ENCODE results near the gene SRGAP2.
"Not testable (repeated sequence)": the region's sequence is repeated elsewhere in the genome, so short reads cannot be mapped to it uniquely, and the experiment has no call there.

The SRGAP2 gene

DNA sequence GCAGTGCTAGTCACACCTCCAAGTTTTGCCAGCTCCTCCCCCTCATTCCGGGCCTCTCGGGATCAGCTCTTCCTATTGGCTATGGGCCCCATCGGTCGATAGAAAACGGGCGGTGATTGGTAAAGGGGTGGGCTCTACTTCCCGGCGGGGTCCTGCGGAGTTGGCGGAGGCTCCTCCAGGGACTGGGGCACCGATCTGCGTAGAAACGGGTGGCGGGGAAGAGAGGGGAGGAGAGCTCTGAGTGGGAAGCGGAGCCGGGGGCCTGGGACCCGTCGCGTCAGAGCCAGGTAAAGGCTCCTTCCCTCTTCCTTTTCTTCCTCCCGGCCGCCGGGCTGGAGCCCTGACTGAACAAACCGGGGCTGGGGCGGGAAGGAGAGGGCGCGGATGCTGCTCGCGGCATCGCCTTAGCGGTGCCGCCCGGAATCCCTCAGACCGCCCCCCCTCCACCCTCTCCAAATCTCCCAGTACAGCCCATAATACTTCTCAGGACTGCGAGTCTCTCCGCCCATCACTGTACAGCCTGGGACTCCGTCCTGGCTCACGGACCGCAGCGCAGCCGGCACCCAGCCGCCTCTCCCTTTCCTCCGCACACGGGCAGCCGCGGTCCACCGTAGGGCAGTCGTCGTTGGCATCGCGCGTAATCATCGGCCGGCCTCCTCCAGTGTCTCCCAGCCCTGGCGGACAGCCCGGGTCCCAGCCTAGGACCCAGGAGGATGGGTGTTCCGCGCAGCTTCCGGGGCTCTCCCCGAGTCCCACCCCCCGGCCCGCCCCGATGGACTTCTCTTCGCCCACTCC, at the start of gene SRGAP2:
Gene SRGAP2, plus strand, starts transcription at position 178 of the 795 bp plus-strand sequence. CDS start 2,430 bp downstream, outside the sequence.
- peak in 8 of 14 donors; percentile 19 to 74 (median 40) for DNase-seq

- DNase-seq, result not testable (repeated sequence)
Measured at GRCh38 chr1:206167350-206168029, 35.9 kb upstream of the SRGAP2 start.

- not testable (repeated sequence) for DNase-seq
Measured at GRCh38 chr1:206169794-206170193, 33.5 kb upstream of the SRGAP2 start.

GRCh38 chr1:206173110-206173719, 30.1 kb upstream of the SRGAP2 start:
- DNase-seq, result not testable (repeated sequence)

DNA sequence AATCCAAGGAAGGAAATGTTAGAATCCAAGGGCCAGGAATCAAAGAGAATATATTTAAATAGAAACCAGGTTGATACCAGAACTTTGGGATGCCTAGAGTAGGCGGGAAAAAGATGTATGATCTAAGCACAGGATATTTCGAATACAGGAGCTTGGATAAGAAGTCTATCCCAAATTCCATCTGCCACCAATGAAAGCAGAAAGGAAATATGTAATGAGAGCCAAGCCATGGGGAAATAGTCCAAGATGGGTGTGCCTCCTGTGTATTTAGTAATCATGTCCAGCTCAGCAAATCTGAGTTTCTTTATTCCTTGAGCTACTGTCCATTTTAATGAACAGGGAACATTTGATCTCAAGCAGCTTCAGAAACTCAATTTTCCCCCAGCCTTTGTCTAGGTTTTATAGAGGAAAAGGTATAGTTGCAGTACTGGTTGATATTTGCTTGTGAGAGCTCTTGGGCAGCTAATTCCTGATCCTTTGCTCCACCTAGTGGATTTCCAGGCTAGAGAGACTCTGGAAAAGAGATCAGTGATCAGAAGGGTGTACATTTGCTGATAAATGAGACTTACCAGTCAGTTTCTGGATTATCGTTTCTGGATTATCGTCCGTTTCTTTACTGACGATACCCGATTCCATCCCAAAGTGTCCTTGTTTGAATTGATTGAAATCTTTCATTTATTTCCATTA, 29.0 kb upstream of the SRGAP2 start:
- DNase-seq, result peak in 1 of 14 donors; percentile 63

DNA sequence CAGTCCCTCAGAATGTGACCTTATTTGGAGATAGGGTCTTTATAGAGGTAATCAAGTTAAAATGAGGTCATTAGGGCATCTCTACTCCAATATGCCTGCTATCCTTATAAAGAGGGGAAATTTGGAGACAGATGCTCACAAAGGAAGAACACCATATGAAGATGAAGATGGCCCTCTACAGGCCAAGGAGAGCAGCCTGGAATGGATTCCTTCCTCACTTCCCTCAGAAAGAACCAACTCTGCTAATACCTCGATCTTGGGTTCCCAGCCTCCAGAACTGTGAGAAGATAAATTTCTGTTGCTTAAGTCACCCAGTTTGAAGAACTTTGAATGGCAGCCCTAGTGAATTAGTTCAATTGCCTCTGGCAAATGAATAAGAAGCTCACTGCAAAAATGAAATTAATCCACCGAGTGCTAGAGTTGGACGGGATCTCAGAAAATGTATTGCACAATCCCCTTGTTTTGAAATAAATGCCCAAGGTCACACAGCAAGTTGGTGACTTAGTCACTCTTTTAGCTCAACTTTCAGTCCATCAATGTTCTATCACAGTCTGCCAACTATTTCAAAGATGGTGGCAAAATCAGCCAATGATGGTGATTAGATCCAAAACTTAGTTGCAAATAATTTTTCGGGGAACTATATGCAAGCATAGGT, 27.8 kb upstream of the SRGAP2 start:
- not testable (repeated sequence) for DNase-seq

GRCh38 chr1:206176114-206176502, 27.2 kb upstream of the SRGAP2 start:
- DNase-seq, result not testable (repeated sequence)

DNA sequence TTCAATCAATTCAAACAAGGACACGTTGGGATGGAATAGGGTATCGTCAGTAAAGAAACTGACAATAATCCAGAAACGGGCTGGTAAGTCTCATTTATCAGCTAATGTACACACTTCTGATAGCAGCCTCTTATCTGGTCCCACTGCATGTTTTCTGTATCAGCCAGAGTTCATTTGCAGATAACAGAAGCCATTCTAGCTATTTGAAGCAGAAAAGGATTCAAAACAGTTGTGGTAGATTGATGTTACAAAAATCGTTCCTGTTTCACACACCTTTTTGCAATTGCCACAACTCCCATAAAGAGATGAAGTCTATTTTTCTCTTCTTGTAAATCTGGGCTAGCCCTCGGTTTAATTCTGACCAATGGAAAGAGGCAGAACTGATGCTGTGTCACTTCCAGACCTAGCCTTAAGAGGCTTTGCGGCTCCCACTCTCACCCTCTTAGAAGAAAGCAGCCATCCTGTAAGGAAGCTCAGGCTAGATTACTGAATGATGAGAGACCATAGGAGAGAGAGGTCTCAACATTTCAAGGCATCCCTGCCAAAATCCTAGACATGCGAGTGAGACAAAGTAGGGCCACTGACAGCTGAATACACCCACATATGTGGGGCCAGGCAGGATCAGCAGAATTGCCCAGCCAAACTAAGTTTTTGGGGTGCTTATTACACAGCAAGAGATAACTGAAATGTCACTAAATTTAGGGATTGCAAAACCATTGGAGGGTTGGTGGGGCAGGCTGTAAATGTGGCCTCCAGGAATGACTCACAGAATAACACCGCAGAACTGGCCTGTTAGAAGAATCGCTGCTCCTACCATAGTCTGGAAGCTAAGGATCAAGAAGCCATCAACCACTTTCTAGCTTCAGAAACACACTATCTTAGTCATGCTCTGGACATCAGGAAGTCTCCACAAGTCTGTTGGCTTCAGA, 25.0 kb upstream of the SRGAP2 start:
- not testable (repeated sequence) for DNase-seq

GRCh38 chr1:206179666-206180065, 23.7 kb upstream of the SRGAP2 start:
- DNase-seq, result peak in 1 of 14 donors; percentile 72

GRCh38 chr1:206182368-206183317, 20.7 kb upstream of the SRGAP2 start:
- DNase-seq, result not testable (repeated sequence)

- not testable (repeated sequence) for DNase-seq
Measured at GRCh38 chr1:206183788-206184187, 19.6 kb upstream of the SRGAP2 start.

- DNase-seq, result not testable (repeated sequence)
Measured at GRCh38 chr1:206185778-206186177, 17.6 kb upstream of the SRGAP2 start.

- not testable (repeated sequence) for DNase-seq
Measured at GRCh38 chr1:206186826-206187225, 16.5 kb upstream of the SRGAP2 start.

DNA sequence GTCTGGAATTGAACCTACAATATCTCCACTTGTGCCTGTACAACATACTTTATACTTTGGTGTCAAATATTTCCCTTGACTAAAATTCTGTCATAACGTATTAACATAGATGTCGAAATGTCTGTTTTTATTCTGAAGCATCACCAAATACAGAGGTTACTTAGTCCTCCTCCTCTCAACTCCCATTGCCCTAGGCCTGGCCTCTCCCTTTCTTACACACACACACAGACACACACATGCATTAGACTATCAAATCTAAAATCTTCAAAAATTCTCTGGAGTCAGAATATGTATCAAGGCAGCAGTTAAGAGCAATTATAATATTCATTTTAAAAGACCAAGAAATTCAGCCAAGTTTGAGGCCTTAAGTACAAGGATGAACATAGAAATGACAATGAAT, 8.2 kb upstream of the SRGAP2 start:
- not testable (repeated sequence) for DNase-seq

GRCh38 chr1:206196748-206197424, 6.5 kb upstream of the SRGAP2 start:
- DNase-seq, result not testable (repeated sequence)

DNA sequence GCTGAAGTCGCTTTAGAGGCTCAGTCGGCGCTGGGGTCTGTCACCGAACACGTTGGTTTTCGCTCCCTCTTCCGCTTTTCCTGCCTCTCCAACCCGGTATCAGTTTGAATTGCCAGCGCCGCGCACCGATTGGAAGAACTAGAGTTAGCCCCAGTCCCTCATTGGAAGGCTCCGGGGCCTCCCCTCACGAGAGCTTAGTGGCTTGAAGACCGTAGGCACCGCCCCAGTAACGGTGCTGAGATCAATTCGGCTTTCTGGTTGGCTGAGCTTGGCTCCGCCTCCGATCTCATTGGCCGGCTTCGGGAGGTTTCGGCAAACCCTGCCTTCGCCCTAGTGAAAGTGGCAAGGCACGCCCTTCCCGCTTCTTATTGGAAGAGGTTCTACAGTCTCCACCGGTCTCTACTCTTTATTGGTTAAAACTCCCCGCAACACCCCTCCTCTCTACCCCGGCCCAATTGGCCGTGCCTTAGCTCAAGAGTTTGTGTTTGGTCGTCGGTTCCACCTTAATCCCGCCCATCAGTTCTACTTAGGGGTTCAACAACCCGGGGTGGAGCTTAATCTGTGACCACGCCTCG, 465 bp upstream of the SRGAP2 start, which contains the start of gene FAM72A:
Gene FAM72A, minus strand, starts transcription at position 51 of the 575 bp plus-strand sequence. CDS start 814 bp downstream, outside the sequence.
- DNase-seq, result peak; percentile 51 to 100 (median 94)

- DNase-seq, result not testable (repeated sequence)
Measured at GRCh38 chr1:206204159-206204511, 794 bp downstream of the SRGAP2 start.

DNA sequence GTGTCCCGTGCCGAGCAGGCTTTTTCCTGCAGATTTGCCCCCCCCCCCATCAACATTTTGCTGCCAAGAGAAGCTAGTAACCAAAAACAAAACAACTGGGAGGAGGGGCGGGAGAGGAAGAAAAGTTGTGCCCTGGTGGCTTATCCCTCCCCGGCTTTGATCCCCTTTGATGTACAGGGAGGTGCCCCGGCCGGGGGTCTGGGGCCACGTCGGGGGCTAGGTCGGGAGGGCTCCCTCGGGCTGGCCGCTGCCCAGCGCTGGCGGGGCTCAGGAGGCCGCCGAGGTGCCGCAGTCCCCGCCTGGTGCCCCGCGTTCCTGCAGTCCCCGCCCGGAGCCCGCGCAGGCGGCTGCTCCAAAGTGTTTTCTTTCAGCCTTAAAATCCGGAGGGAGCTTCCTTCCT, 1.5 kb downstream of the SRGAP2 start:
- peak in 1 of 14 donors; percentile 47 for DNase-seq

Measured in C1 segment of cervical spinal cord (tissue), 14 donors.